Fibroblast of lung (primary cell): ENCODE results near the gene INPP5K. TPM values are rescaled to one million over a fixed set of nuclear protein-coding genes. Genes with fewer than 3 reads are reported as not detected.
"Not testable (repeated sequence)": the region's sequence is repeated elsewhere in the genome, so short reads cannot be mapped to it uniquely, and the experiment has no call there.

Experiments used
- DNase-seq, 2 donors: peaks; one replicate each; pipeline versions ENCODE4 v3.0.0 to v3.0.0-alpha.2; 2010; ENCODE audit warnings: low read depth in 2 of 2
- H2AFZ ChIP-seq: 2 replicates; pipeline ENCODE4 v1.5.1; 2012; ENCODE audit warnings: low read length, control low read depth, inconsistent platforms
- H3K27ac ChIP-seq: 2 replicates; pipeline ENCODE4 v1.5.1; 2011; ENCODE audit warnings: low read length, control low read depth; ENCODE audit not compliant: insufficient read depth
- H3K27me3 ChIP-seq: 2 replicates; pipeline ENCODE4 v1.5.1; 2011; ENCODE audit warnings: mild to moderate bottlenecking, low read length; ENCODE audit not compliant: control insufficient read depth, insufficient read depth
- H3K36me3 ChIP-seq: 2 replicates; pipeline ENCODE4 v1.5.1; 2011; ENCODE audit warnings: low read length; ENCODE audit not compliant: control insufficient read depth, insufficient read depth
- H3K4me1 ChIP-seq: 2 replicates; pipeline ENCODE4 v1.5.1; 2011; ENCODE audit warnings: low read length; ENCODE audit not compliant: control insufficient read depth, insufficient read depth; ENCODE audit errors: extremely low read depth
- H3K4me2 ChIP-seq: 2 replicates; pipeline ENCODE4 v1.5.1; 2011; ENCODE audit warnings: low read length, control low read depth; ENCODE audit not compliant: insufficient read depth; ENCODE audit errors: extremely low read depth
- H3K4me3 ChIP-seq, 4 experiments: fragments of 200-600 bp in 1 of 4; sonication (generic) in 1 of 4; replicated peaks in 1 of 4; 2 replicates each; pipeline ENCODE4 v1.5.1; 2011 to 2016; ENCODE audit warnings: low read length in 4 of 4, low read depth in 3 of 4, mild to moderate bottlenecking in 3 of 4, control low read depth in 2 of 4, inconsistent platforms in 1 of 4, mixed read lengths in 1 of 4; ENCODE audit not compliant: insufficient read depth in 1 of 4; ENCODE audit errors: control extremely low read depth in 1 of 4
- H3K79me2 ChIP-seq: 2 replicates; pipeline ENCODE4 v1.5.1; 2012; ENCODE audit warnings: mild to moderate bottlenecking, low read length, inconsistent platforms; ENCODE audit not compliant: control insufficient read depth, insufficient read depth
- H3K9ac ChIP-seq: 2 replicates; pipeline ENCODE4 v1.5.1; 2011; ENCODE audit warnings: mild to moderate bottlenecking, low read length, control low read depth; ENCODE audit not compliant: insufficient read depth
- H3K9me3 ChIP-seq: 2 replicates; pipeline ENCODE4 v1.5.1; 2012; ENCODE audit warnings: low read depth, low read length; ENCODE audit not compliant: control insufficient read depth, insufficient read depth
- H4K20me1 ChIP-seq: 2 replicates; pipeline ENCODE4 v1.5.1; 2011; ENCODE audit warnings: low read length; ENCODE audit not compliant: control insufficient read depth, insufficient read depth; ENCODE audit errors: extremely low read depth
- EZH2 ChIP-seq: IDR thresholded peaks from 2 replicates; pipeline ENCODE4 v1.5.1; 2012; ENCODE audit warnings: low read length, control low read depth, mild to moderate bottlenecking; ENCODE audit errors: missing control alignments
- polyA plus RNA-seq, 2 donors: library from polyadenylated mRNA; depleted of rRNA in 1 of 2; stranded (reverse) in 1 of 2; unstranded in 1 of 2; fragments of >200 nt; gene quantifications; 2 replicates each; pipeline ENCODE4 v1.2.1, GENCODE V29; 2011 to 2012; ENCODE audit warnings: missing spikeins in 1 of 2
- total RNA-seq: library from RNA; depleted of rRNA; stranded (reverse); fragments of >200 nt; gene quantifications from 2 replicates; pipeline ENCODE4 v1.2.1, GENCODE V29; 2014
- TF ChIP-seq, protein P1 (sequence below), 2 donors: IDR thresholded peaks in 1 of 2; conservative IDR thresholded peaks in 1 of 2; 1 replicate in 1 of 2; 2 replicates in 1 of 2; pipeline ENCODE4 v1.5.1; 2011 to 2012; ENCODE audit warnings: low read length in 2 of 2, control low read depth in 1 of 2, inconsistent platforms in 1 of 2, low read depth in 1 of 2, mild to moderate bottlenecking in 1 of 2

Gene INPP5K
- total and polyA plus RNA-seq, 2 donors (not counting 1 experiment from before 2014, with no cell fraction given) = 21.0 to 34.5 TPM

DNA sequence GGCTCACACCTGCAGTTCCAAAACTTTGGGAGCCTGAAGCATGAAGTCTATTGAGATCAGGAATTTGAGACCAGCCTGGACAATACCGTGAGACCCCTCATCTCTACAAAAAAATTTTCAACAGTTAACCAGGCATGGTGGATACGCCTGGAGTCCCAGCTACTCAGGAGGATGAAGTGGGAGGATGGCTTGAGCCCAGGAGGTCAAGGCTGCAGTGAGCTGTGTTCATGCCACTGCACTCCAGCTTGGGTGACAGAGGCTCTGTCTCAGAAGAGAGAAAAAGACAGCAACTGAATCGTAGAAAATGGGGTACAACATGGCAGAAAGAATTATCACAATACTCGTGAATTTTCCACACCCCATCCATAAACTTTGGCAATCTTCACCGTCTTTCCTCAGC is 63.6 kb downstream of the INPP5K start:
- Histone ChIP-seq H3K4me2 (no peak overlapping the region), H3K9ac (no peak overlapping the region), H3K27me3 (no peaks in the 10 kb centered on the region), H4K20me1 (no peaks in the 10 kb centered on the region), H3K79me2 (peaks cover 81% of the 10 kb centered on the region), H3K9me3 (no peaks in the 10 kb centered on the region), H3K36me3 (no peaks in the 10 kb centered on the region), H3K4me3 (no peak overlapping the region), H3K4me1 (peaks cover 2% of the 10 kb centered on the region), H3K27ac (no peak overlapping the region), H2AFZ (no peak overlapping the region)
- DNase-seq = no peak
- no peak for TF ChIP-seq EZH2
- TF ChIP-seq, protein P1, sequence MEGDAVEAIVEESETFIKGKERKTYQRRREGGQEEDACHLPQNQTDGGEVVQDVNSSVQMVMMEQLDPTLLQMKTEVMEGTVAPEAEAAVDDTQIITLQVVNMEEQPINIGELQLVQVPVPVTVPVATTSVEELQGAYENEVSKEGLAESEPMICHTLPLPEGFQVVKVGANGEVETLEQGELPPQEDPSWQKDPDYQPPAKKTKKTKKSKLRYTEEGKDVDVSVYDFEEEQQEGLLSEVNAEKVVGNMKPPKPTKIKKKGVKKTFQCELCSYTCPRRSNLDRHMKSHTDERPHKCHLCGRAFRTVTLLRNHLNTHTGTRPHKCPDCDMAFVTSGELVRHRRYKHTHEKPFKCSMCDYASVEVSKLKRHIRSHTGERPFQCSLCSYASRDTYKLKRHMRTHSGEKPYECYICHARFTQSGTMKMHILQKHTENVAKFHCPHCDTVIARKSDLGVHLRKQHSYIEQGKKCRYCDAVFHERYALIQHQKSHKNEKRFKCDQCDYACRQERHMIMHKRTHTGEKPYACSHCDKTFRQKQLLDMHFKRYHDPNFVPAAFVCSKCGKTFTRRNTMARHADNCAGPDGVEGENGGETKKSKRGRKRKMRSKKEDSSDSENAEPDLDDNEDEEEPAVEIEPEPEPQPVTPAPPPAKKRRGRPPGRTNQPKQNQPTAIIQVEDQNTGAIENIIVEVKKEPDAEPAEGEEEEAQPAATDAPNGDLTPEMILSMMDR (conservative IDR thresholded peaks at IDR 0.05 in 1 of 2, IDR thresholded peaks at IDR 0.05 in 1 of 2; ENCODE audit: low read depth in 1 of 2, low read length in 2 of 2) = no peak

DNA sequence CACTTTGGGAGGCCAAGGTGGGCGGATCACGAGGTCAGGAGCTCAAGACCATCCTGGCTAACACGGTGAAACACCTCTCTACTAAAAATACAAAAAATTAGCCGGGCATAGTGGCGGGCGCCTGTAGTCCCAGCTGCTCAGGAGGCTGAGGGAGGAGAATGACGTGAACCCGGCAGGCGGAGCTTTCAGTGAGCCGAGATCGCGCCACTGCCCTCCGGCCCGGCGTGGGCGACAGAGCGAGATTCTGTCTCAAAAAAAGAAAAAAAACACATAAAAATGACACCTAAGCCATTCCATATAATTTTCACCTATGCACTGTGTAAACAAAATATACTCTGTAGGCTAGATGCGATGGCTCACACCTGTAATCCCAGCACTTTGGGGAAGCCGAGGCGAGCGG is 66.2 kb downstream of the INPP5K start:
- peaks cover 99% of the 10 kb centered on the region for H3K79me2 ChIP-seq
- not testable (repeated sequence) for H3K4me1 ChIP-seq, H4K20me1 ChIP-seq, H3K9ac ChIP-seq, H3K36me3 ChIP-seq, DNase-seq, H3K9me3 ChIP-seq, H2AFZ ChIP-seq, H3K27me3 ChIP-seq, H3K27ac ChIP-seq, H3K4me3 ChIP-seq, H3K4me2 ChIP-seq

DNA sequence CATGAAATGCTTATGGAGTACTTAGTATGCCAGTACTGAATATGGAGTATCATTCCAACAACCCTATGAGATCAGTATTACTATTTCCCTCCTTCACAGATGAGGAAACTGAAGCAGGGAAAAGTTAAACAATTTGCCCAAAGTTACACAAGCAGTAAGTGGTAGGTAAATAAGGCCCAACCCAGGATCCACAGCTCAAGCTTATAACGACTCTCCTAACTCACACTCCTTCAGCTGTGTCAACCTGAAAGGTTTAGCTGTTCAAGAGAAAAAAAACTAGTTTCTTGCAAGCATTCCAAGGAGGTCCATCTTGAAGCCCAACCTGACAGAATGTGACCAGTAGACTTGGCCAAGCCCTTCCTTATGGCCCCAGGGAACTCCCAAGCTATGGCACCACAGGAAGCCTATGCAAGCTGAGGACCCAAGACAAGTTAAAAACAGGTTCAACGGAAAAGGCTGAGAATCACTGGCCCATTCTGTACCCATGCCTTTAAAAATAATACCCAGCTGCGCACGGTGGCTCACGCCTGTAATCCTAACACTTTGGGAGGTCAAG is 66.9 kb downstream of the INPP5K start:
- no peak overlapping the region for H3K27ac ChIP-seq
- no peak overlapping the region for H2AFZ ChIP-seq
- no peak for TF ChIP-seq EZH2
- TF ChIP-seq, protein P1 (conservative IDR thresholded peaks at IDR 0.05 in 1 of 2, IDR thresholded peaks at IDR 0.05 in 1 of 2; ENCODE audit: low read depth in 1 of 2, low read length in 2 of 2) = no peak
- H3K4me2 ChIP-seq = no peak overlapping the region
- H3K9ac ChIP-seq = no peak overlapping the region
- no peaks in the 10 kb centered on the region for H3K27me3 ChIP-seq
- no peak overlapping the region for H3K4me3 ChIP-seq
- no peaks in the 10 kb centered on the region for H4K20me1 ChIP-seq
- no peaks in the 10 kb centered on the region for H3K9me3 ChIP-seq
- peaks cover 97% of the 10 kb centered on the region for H3K79me2 ChIP-seq
- peaks cover 2% of the 10 kb centered on the region for H3K36me3 ChIP-seq
- DNase-seq = no peak
- peaks cover under 1% of the 10 kb centered on the region for H3K4me1 ChIP-seq
